Esophagus squamous epithelium (tissue), 5 donors: ENCODE results near the gene PM20D2. TPM values are rescaled to one million over a fixed set of nuclear protein-coding genes. Genes with fewer than 3 reads are reported as not detected.

Experiments used
- DNase-seq: peaks from one replicate; lab custom pipeline; 2025; lab: John Stamatoyannopoulos, UW
- H3K27ac ChIP-seq, 4 donors: fragments of 200-600 bp; sonication (generic); one replicate each; pipeline ENCODE4 v1.5.1; 2016 to 2019; ENCODE audit warnings: mild to moderate bottlenecking in 1 of 4
- H3K27me3 ChIP-seq, 4 donors: fragments of 200-600 bp; sonication (generic); 1 replicate in 3 of 4; 2 replicates in 1 of 4; pipeline versions ENCODE4 v1.5.1 to v1.6.0; 2017 to 2021; ENCODE audit warnings: antibody characterized with exemption in 1 of 4
- H3K36me3 ChIP-seq, 3 donors: fragments of 200-600 bp; sonication (generic); one replicate each; pipeline ENCODE4 v1.5.1; 2016 to 2019
- H3K4me1 ChIP-seq, 3 donors: fragments of 200-600 bp; sonication (generic); one replicate each; pipeline ENCODE4 v1.5.1; 2017 to 2019
- H3K4me3 ChIP-seq, 4 donors: fragments of 200-600 bp; sonication (generic); 1 replicate in 3 of 4; 2 replicates in 1 of 4; pipeline ENCODE4 v1.5.1; 2016 to 2019; ENCODE audit warnings: mild to moderate bottlenecking in 2 of 4, moderate library complexity in 1 of 4
- H3K9me3 ChIP-seq, 3 donors: fragments of 200-600 bp; sonication (generic); one replicate each; pipeline ENCODE4 v1.5.1; 2016 to 2019
- CTCF ChIP-seq, 6 experiments: fragments of 450-650 bp in 4 of 6; fragments of 200-600 bp in 2 of 6; sonication (generic) in 2 of 6; IDR thresholded peaks; one replicate each; pipeline ENCODE4 v1.5.1; 2016 to 2019; ENCODE audit warnings: antibody characterized with exemption in 6 of 6, mild to moderate bottlenecking in 4 of 6, moderate library complexity in 4 of 6
- POLR2A ChIP-seq, 4 donors: fragments of 450-650 bp; IDR thresholded peaks; one replicate each; pipeline ENCODE4 v1.6.1; 2017; ENCODE audit warnings: antibody characterized with exemption in 4 of 4, mild to moderate bottlenecking in 4 of 4, moderate library complexity in 3 of 4
- WGBS, 2 donors: methylation state at CpG; one replicate each; pipeline ENCODE4 v1.1.5; 2018; 5-methylcytosine and 5-hydroxymethylcytosine counted together
- intact Hi-C: fragments of 100-400 bp; cut with DNase I; formaldehyde crosslinking; loops from one replicate; pipeline ENCODE4 v1.15.0; 2022
- total RNA-seq, 4 donors: library from RNA; depleted of rRNA; stranded (reverse); fragments of >200 nt; gene quantifications; one replicate each; pipeline ENCODE4 v1.1.0, GENCODE V29; 2016
- donor health status: DM: yes; HTN: yes; CAD: no.

The PM20D2 gene
- 10 to 100 TPM; 11.9 to 19.0 (median 17.8) TPM for total RNA-seq

- H3K27me3 ChIP-seq: no peaks in the 10 kb centered on the region
- intact Hi-C loops: no loop called here
- 0% methylated on average over 8 of the region's 102 CpGs; no CpG with 5 or more reads in 1 of the 2 donors for WGBS, 2 donors
- H3K4me1 ChIP-seq: peaks cover 0 to 47% (median 11%) of the 10 kb centered on the region in 3 donors
- peak within 1 kb of the TSS; percentile 65 to 85 (median 74) for H3K4me3 ChIP-seq
- DNase-seq: no peak
- peaks cover 0 to 10% (median 0%) of the 10 kb centered on the region in 3 donors for H3K36me3 ChIP-seq
- no peaks in the 10 kb centered on the region for H3K9me3 ChIP-seq
- TF ChIP-seq POLR2A (IDR thresholded peaks at IDR 0.05): peak in 2 of 4 donors; percentile 56 to 65
- TF ChIP-seq CTCF (IDR thresholded peaks at IDR 0.05): no peak
- peak within 1 kb of the TSS; percentile 83 to 92 (median 86) for H3K27ac ChIP-seq
Observed at GRCh38 chr6:89145956-89146717, at the start of gene PM20D2. TSS of gene PM20D2 (plus strand) at chr6:89146055. CDS start at chr6:89146145, 90 bp downstream.

- Histone ChIP-seq H3K9me3 (no peaks in the 10 kb centered on the region), H3K27me3 (no peaks in the 10 kb centered on the region), H3K4me1 (no peaks in the 10 kb centered on the region), H3K27ac (no peak overlapping the region), H3K36me3 (no peaks in the 10 kb centered on the region), H3K4me3 (no peak overlapping the region)
- 76 to 79% methylated on average over 8 of the region's 8 CpGs for WGBS, 2 donors
- no peak for DNase-seq
- intact Hi-C loops: no loop called here
- TF ChIP-seq POLR2A (IDR thresholded peaks at IDR 0.05) (no peak), CTCF (IDR thresholded peaks at IDR 0.05) (no peak)
Observed at GRCh38 chr6:89098461-89098860, 47.4 kb upstream of the PM20D2 start.

- intact Hi-C loops: no loop called here
- TF ChIP-seq CTCF (IDR thresholded peaks at IDR 0.05) (no peak), POLR2A (IDR thresholded peaks at IDR 0.05) (no peak)
- H3K9me3 ChIP-seq: no peaks in the 10 kb centered on the region
- H3K36me3 ChIP-seq: no peaks in the 10 kb centered on the region
- H3K4me1 ChIP-seq: no peaks in the 10 kb centered on the region
- no peak overlapping the region for H3K4me3 ChIP-seq
- no peak overlapping the region for H3K27ac ChIP-seq
- no peaks in the 10 kb centered on the region for H3K27me3 ChIP-seq
- WGBS, 2 donors: 88 to 97% methylated on average over 2 of the region's 2 CpGs
- no peak for DNase-seq
Observed at GRCh38 chr6:89100114-89100513, 45.7 kb upstream of the PM20D2 start.

- 66 to 73% methylated on average over 2 to 3 of the region's 3 CpGs for WGBS, 2 donors
- intact Hi-C loops: loop anchor here (10.0 kb wide), 1 partner anchor 125 kb away; no protein-coding TSS in a partner anchor
Observed at GRCh38 chr6:89110284-89110683, 35.6 kb upstream of the PM20D2 start.

More at GRCh38 chr6:89110284-89110683, 35.6 kb upstream of the PM20D2 start:
- H3K27ac ChIP-seq: no peak overlapping the region
- H3K27me3 ChIP-seq: no peaks in the 10 kb centered on the region
- H3K4me3 ChIP-seq: no peak overlapping the region
- no peaks in the 10 kb centered on the region for H3K9me3 ChIP-seq
- DNase-seq: no peak
- H3K36me3 ChIP-seq: no peaks in the 10 kb centered on the region
- TF ChIP-seq POLR2A (IDR thresholded peaks at IDR 0.05) (no peak), CTCF (IDR thresholded peaks at IDR 0.05) (no peak)
- H3K4me1 ChIP-seq: no peaks in the 10 kb centered on the region
